GM19351 (cell line): ENCODE data around the gene CATSPER4.

Experiments
- ATAC-seq: cut with Tn5 transposase; IDR thresholded peaks from one replicate; pipeline ENCODE4 v1.9.1; 2021; ENCODE audit warnings: mild to moderate bottlenecking, moderate library complexity; ENCODE audit not compliant: unreplicated experiment

The CATSPER4 gene

GRCh38 chr1:26234644-26235370 lies 44.4 kb downstream of the CATSPER4 start:
- no peak for ATAC-seq

DNA sequence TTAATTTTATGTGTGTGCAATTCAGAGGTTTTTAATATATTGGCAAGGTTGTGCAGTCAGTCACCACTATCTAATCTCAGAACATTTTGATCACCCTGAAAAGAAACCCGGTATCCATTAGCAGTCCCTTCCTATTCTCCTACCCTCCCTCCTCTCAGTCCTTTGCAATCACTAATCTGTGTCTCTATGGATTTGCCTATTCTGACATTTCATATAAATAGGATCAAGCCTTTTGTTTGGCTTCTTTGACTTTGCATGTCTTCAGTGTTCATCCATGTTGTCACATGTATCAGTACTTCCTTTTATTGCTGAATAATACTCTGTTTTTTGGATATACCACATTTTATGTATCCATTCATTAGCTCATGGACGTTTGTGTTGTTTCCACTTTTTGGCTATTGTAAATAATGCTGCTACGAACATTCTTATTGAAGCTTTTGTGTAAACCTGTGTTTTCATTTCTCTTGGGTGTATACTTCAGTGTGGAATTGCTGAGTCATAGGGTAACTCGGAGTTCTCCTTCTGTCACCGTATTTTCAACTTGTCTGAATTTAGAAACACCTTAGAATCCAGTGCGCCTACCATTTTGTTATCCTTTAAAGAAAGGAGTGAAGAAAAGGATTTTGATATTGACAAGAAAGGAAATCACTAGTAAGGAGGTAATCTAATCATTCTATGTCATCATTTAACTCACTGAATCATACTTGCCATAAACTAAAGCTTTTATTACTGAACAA lies 47.0 kb downstream of the CATSPER4 start:
- no peak for ATAC-seq

DNA sequence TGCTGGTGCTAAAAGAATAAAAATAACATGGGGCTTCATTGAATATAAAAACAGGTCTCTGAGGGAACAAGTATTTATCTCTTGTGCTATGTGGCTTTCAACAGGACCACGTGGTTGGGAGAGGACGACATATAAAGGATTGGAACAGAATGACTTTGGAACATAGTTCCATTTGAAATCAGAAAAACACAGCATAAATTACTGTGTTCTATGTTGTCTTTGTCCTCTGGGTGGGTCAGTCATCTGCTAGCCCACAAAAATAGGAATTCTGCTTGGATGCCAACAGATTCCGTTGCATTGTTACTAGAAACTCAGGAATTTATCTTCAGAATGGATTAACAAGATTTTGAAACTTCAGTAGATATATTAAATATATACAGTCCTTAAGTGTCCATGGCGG lies 49.5 kb downstream of the CATSPER4 start:
- ATAC-seq = no peak
